ENCODE measurements around the gene NPAS3.

GRCh38 chr14:33610121-33610520, 671.4 kb downstream of the NPAS3 start:
- TF ChIP-seq ZNF169 (tag by site-specific recombination; IDR thresholded peaks at IDR 0.05) (no peak), CTCF (tag by site-specific recombination; IDR thresholded peaks at IDR 0.05) (no peak), ZFP41 (tag by site-specific recombination; IDR thresholded peaks at IDR 0.05; ENCODE audit: borderline replicate concordance) (no peak), PATZ1 (tag by site-specific recombination; IDR thresholded peaks at IDR 0.05) (no peak)
